K562 (cell line): ENCODE results near the gene CACNA1A. TPM values are rescaled to one million over a fixed set of nuclear protein-coding genes. Genes with fewer than 3 reads are reported as not detected.
A peak's percentile ranks its signal among the peaks of the same experiment; 100 is the strongest.

Experiments
- ATAC-seq: fragments of 200-7000 bp; cut with Tn5 transposase; 3 replicates; pipeline ENCODE4 v1.9.1; 2020; ENCODE audit warnings: moderate library complexity
- BruUV-seq: library from RNA; stranded (reverse); fragments of 400-500 nt; replicated peaks from 2 replicates; lab custom pipeline; 2021; lab: Mats Ljungman, UMichigan
- CTCF ChIA-PET: fragments of 300-600 bp; formaldehyde crosslinking; extraction: SDS; loops from one replicate; lab custom pipeline; 2021; ENCODE audit warnings: low intra/inter-chr PET ratio; lab: Yijun Ruan, JAX
- POLR2A ChIA-PET: fragments of 300-600, 350-650 bp; sonication (Branson Sonifier 250); formaldehyde crosslinking; extraction: SDS; loops from one replicate; lab custom pipeline; 2021; ENCODE audit warnings: antibody characterized with exemption, inconsistent platforms; lab: Yijun Ruan, JAX
- DNase-seq, 4 experiments: peaks; one replicate each; pipeline versions ENCODE4 v3.0.0 to v3.0.0-alpha.2; 2011 to 2018; ENCODE audit warnings: low spot score in 3 of 4, mixed read lengths in 3 of 4; ENCODE audit errors: extremely low read depth in 1 of 4
- FAIRE-seq: peaks from 2 replicates; lab custom pipeline; 2011; peaks lifted over from hg19 to GRCh38; lab: Jason Lieb, UNC
- H2AFZ ChIP-seq: 2 replicates; pipeline ENCODE4 v1.6.0; 2011; ENCODE audit warnings: low read depth, low read length, control low read depth, inconsistent platforms
- H3K27ac ChIP-seq: fragments of 200-600 bp; 3 replicates; pipeline ENCODE4 v1.8.0; 2011; ENCODE audit warnings: low read depth, mild to moderate bottlenecking, control low read depth, inconsistent platforms, low read length, moderate library complexity, mixed read lengths; ENCODE audit errors: extremely low read depth
- H3K27me3 ChIP-seq, 2 experiments: fragments of 300-600 bp in 1 of 2; 2 replicates in 1 of 2; 3 replicates in 1 of 2; pipeline versions ENCODE4 v1.6.0 to v1.8.0; 2011; ENCODE audit warnings: inconsistent platforms in 2 of 2, low read length in 2 of 2, mild to moderate bottlenecking in 1 of 2, mixed read lengths in 1 of 2, moderate library complexity in 1 of 2; ENCODE audit not compliant: control insufficient read depth in 2 of 2, insufficient read depth in 2 of 2
- H3K36me3 ChIP-seq: fragments of 300-600 bp; 3 replicates; pipeline ENCODE4 v1.8.0; 2011; ENCODE audit warnings: mild to moderate bottlenecking, low read length, inconsistent platforms; ENCODE audit not compliant: control insufficient read depth, insufficient read depth
- H3K4me1 ChIP-seq, 2 experiments: fragments of 200-600 bp in 1 of 2; replicated peaks in 1 of 2; 2 replicates in 1 of 2; 3 replicates in 1 of 2; pipeline versions ENCODE4 v1.5.1 to v1.8.0; 2011; ENCODE audit warnings: inconsistent platforms in 2 of 2, low read length in 2 of 2, mild to moderate bottlenecking in 1 of 2, mixed read lengths in 1 of 2, moderate library complexity in 1 of 2; ENCODE audit not compliant: control insufficient read depth in 2 of 2, insufficient read depth in 2 of 2
- H3K4me2 ChIP-seq: 2 replicates; pipeline ENCODE4 v1.6.1; 2011; ENCODE audit warnings: low read length, control low read depth, inconsistent platforms, mixed read lengths; ENCODE audit not compliant: insufficient read depth
- H3K4me3 ChIP-seq: fragments of 200-600 bp; sonication (generic), shearing (Covaris generic); 2 replicates; pipeline ENCODE4 v1.5.1; 2016; ENCODE audit warnings: control low read depth, inconsistent platforms
- H3K79me2 ChIP-seq: fragments of 200-600 bp; 3 replicates; pipeline ENCODE4 v1.8.0; 2011; ENCODE audit warnings: low read length, inconsistent platforms; ENCODE audit not compliant: control insufficient read depth, insufficient read depth
- H3K9ac ChIP-seq, 2 experiments: 2 replicates each; pipeline versions ENCODE4 v1.6.0 to v1.6.1; 2011; ENCODE audit warnings: low read depth in 2 of 2, low read length in 2 of 2, control low read depth in 1 of 2, inconsistent platforms in 1 of 2, mild to moderate bottlenecking in 1 of 2, mixed read lengths in 1 of 2; ENCODE audit not compliant: insufficient read depth in 1 of 2
- H3K9me1 ChIP-seq: one replicate; pipeline ENCODE4 v1.6.0; 2011; ENCODE audit warnings: inconsistent platforms, mild to moderate bottlenecking, low read length, moderate library complexity; ENCODE audit not compliant: control insufficient read depth, insufficient read depth
- H3K9me3 ChIP-seq: replicated peaks from 2 replicates; pipeline ENCODE4 v1.5.1; 2011; ENCODE audit warnings: low read depth, low read length, inconsistent platforms; ENCODE audit not compliant: control insufficient read depth, insufficient read depth
- H4K20me1 ChIP-seq: replicated peaks from 2 replicates; pipeline ENCODE4 v1.6.1; 2011; ENCODE audit warnings: low read length, inconsistent platforms, mixed read lengths; ENCODE audit not compliant: control insufficient read depth, insufficient read depth
- ERF ChIP-seq: fragments of 450-650 bp; formaldehyde crosslinking; IDR thresholded peaks from 2 replicates; pipeline ENCODE4 v1.4.0; 2020; ENCODE audit warnings: mild to moderate bottlenecking, mixed read lengths
- MIER1 ChIP-seq: fragments of 450-650 bp; IDR thresholded peaks from 2 replicates; pipeline ENCODE4 v1.6.1; 2016; ENCODE audit warnings: antibody characterized with exemption, mild to moderate bottlenecking, low read depth
- RBFOX2 ChIP-seq: fragments of 200-400 bp; formaldehyde crosslinking; IDR thresholded peaks from 2 replicates; pipeline ENCODE4 v1.6.1; 2017; ENCODE audit warnings: low read depth, mild to moderate bottlenecking, low read length, moderate library complexity
- RBM15 ChIP-seq: fragments of 200-400 bp; formaldehyde crosslinking; IDR thresholded peaks from 2 replicates; pipeline ENCODE4 v1.6.1; 2018; ENCODE audit warnings: mild to moderate bottlenecking, low read length, moderate library complexity; ENCODE audit not compliant: insufficient read depth
- RFX1 ChIP-seq: fragments of 450-650 bp; IDR thresholded peaks from 2 replicates; pipeline ENCODE4 v1.6.1; 2016; ENCODE audit warnings: mild to moderate bottlenecking, moderate library complexity
- SIRT6 ChIP-seq: IDR thresholded peaks from one replicate; pipeline ENCODE4 v1.6.1; 2012; ENCODE audit warnings: low read depth, mild to moderate bottlenecking, control low read depth, inconsistent platforms, low read length, moderate library complexity
- USF2 ChIP-seq: sonication (generic); formaldehyde crosslinking; IDR thresholded peaks from 2 replicates; pipeline ENCODE4 v1.5.0; 2020; ENCODE audit warnings: missing genetic modification reagents
- ZNF175 ChIP-seq: fragments of 200-800 bp; sonication (Bioruptor generic); IDR thresholded peaks from 2 replicates; pipeline ENCODE4 v1.6.1; 2016; ENCODE audit warnings: low read depth, mild to moderate bottlenecking, missing genetic modification characterization, missing compliant biosample characterization
- ZNF41 ChIP-seq: fragments of 250-450 bp; sonication (Bioruptor Pico); conservative IDR thresholded peaks from 2 replicates; pipeline ENCODE4 v1.4.0; 2020; ENCODE audit warnings: mild to moderate bottlenecking
- ZNF445 ChIP-seq: fragments of 250-450 bp; sonication (Bioruptor Pico); IDR thresholded peaks from 2 replicates; pipeline ENCODE4 v1.4.0; 2020; ENCODE audit warnings: low read depth, mild to moderate bottlenecking, moderate library complexity
- WGBS: fragments of 100-300 bp; shearing (Covaris generic); methylation state at CpG from one replicate; pipeline ENCODE4 v1.1.6; 2016; ENCODE audit warnings: low coverage, mixed read lengths; ENCODE audit not compliant: insufficient coverage; ENCODE audit errors: missing lambda C conversion rate; 5-methylcytosine and 5-hydroxymethylcytosine counted together
- in situ Hi-C: fragments of 300-500 bp; cut with MboI; formaldehyde crosslinking; loops from 4 replicates; pipeline ENCODE4 v1.15.0; 2018; ENCODE audit warnings: inconsistent platforms, mixed read lengths
- intact Hi-C: fragments of 100-400 bp; cut with micrococcal nuclease; formaldehyde crosslinking; loops from 2 replicates; pipeline ENCODE4 v1.14.2; 2022
- polyA plus RNA-seq, 8 experiments: library from polyadenylated mRNA; depleted of rRNA in 4 of 8; stranded (reverse) in 5 of 8; unstranded in 3 of 8; fragments of >200 nt; fragmentation: Nextera tagmentation in 2 of 8; fragmentation: Illumina TruSeq in 1 of 8; extraction: Ambion mirVana in 2 of 8; extraction: Trizol in 1 of 8; gene quantifications; 2 replicates each; pipeline versions ENCODE4 v1.2.1 to v1.2.3, GENCODE V29; 2011 to 2014; ENCODE audit warnings: inconsistent platforms in 1 of 8, missing spikeins in 1 of 8
- total RNA-seq, 7 experiments: library from RNA; depleted of rRNA in 6 of 7; stranded (reverse); fragments of >200 nt in 6 of 7; fragmentation: Illumina TruSeq in 2 of 7; extraction: Trizol in 2 of 7; gene quantifications; 2 replicates each; pipeline versions ENCODE4 v1.2.1 to v1.2.3, GENCODE V29; 2011 to 2021; ENCODE audit warnings: low replicate concordance in 1 of 7
- TF ChIP-seq, protein P1 (sequence below): fragments of 250-450 bp; sonication (Bioruptor Pico); IDR thresholded peaks from 2 replicates; pipeline ENCODE4 v1.8.0; 2022; ENCODE audit warnings: inconsistent platforms, mild to moderate bottlenecking, moderate library complexity, borderline replicate concordance

The CACNA1A gene
- total and polyA plus RNA-seq, 9 of the 15 experiments (the other 6 are each of a cell fraction or from before 2014, with no cell fraction given) = 0.03 to 0.20 (median 0.09) TPM; not detected in 1

- CTCF ChIA-PET = no interaction called here
- WGBS = 0% methylated on average over 3 of the region's 3 CpGs
- H3K4me2 ChIP-seq = no peak overlapping the region
- H3K9me3 ChIP-seq = no peaks in the 10 kb centered on the region
- no peaks in the 10 kb centered on the region for H3K4me1 ChIP-seq
- H3K36me3 ChIP-seq = no peaks in the 10 kb centered on the region
- H3K27me3 ChIP-seq = peaks cover 2 to 14% of the 10 kb centered on the region in 2 experiments; a peak in 2 of 5 replicates
- H3K27ac ChIP-seq = no peak overlapping the region
- H4K20me1 ChIP-seq = no peaks in the 10 kb centered on the region
- no peaks in the 10 kb centered on the region for H3K79me2 ChIP-seq
- H2AFZ ChIP-seq = no peak overlapping the region
- ATAC-seq (no peak), DNase-seq (no peak), FAIRE-seq (no peak)
- no TSS peak for BruUV-seq
- TF ChIP-seq RFX1 = peak; percentile 73
- TF ChIP-seq ZNF41 (CRISPR knock-in tag) = no peak
- in situ Hi-C loops = no loop called here
- no peak overlapping the region for H3K9ac ChIP-seq
- POLR2A ChIA-PET = interaction anchor here (0.6 kb wide), 1 partner anchor 417 kb away, joined by 3 read pairs; no protein-coding TSS in a partner anchor
- H3K4me3 ChIP-seq = no peak overlapping the region
- no peaks in the 10 kb centered on the region for H3K9me1 ChIP-seq
- intact Hi-C loops = no loop called here
Observed at GRCh38 chr19:13291913-13292312, 214.4 kb downstream of the CACNA1A start.

DNA sequence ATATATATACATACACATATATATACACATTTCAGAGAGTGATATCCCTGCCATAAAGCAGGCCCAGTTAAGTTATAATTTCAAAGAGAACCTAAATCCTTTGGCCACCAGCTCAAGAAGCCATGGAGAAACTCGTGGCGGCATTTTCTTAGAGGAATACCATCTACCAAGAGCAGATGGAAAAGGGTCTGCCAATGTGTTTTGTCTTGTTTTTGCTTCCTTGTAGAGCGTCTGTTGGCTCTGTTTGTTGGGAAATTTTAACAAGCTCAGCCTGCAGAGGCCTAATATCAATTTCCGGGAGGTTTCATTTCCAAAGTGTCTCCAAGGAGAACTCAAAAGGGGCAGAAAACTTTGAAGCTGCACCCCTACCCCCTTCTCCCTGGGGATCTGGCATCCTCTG is 215.5 kb downstream of the CACNA1A start:
- POLR2A ChIA-PET = no interaction called here
- 8% methylated on average over 4 of the region's 4 CpGs for WGBS
- in situ Hi-C loops (no loop called here), intact Hi-C loops (no loop called here)
- Histone ChIP-seq H3K9ac (no peak overlapping the region), H3K9me3 (no peaks in the 10 kb centered on the region), H2AFZ (no peak overlapping the region), H3K27me3 (peaks cover 2 to 18% of the 10 kb centered on the region in 2 experiments; a peak in 2 of 5 replicates), H3K9me1 (no peaks in the 10 kb centered on the region), H3K4me3 (no peak overlapping the region), H3K4me2 (no peak overlapping the region), H4K20me1 (no peaks in the 10 kb centered on the region), H3K27ac (no peak overlapping the region), H3K4me1 (peaks cover 0 to 4% of the 10 kb centered on the region in 2 experiments; a peak in 1 of 5 replicates), H3K36me3 (no peaks in the 10 kb centered on the region), H3K79me2 (no peaks in the 10 kb centered on the region)
- CTCF ChIA-PET = no interaction called here
- TF ChIP-seq, protein P1, sequence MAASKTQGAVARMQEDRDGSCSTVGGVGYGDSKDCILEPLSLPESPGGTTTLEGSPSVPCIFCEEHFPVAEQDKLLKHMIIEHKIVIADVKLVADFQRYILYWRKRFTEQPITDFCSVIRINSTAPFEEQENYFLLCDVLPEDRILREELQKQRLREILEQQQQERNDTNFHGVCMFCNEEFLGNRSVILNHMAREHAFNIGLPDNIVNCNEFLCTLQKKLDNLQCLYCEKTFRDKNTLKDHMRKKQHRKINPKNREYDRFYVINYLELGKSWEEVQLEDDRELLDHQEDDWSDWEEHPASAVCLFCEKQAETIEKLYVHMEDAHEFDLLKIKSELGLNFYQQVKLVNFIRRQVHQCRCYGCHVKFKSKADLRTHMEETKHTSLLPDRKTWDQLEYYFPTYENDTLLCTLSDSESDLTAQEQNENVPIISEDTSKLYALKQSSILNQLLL (CRISPR knock-in tag) = no peak
- TF ChIP-seq ZNF175 (CRISPR knock-in tag) = no peak
- no peak for TF ChIP-seq ERF
- TF ChIP-seq RBFOX2 = no peak
- TF ChIP-seq SIRT6 = no peak
- no peak for TF ChIP-seq ZNF445 (CRISPR knock-in tag)
- no peak for TF ChIP-seq USF2
- TF ChIP-seq MIER1 = no peak
- TF ChIP-seq RBM15 = no peak
- DNase-seq = no peak
- FAIRE-seq = no peak
- BruUV-seq = no TSS peak
- no peak for ATAC-seq
